ENCODE data around the gene NYAP1. TPM values are rescaled to one million over a fixed set of nuclear protein-coding genes. Genes with fewer than 3 reads are reported as not detected.

Gene NYAP1
- 0.59 and 0.94 TPM in 2 replicates for total RNA-seq

DNA sequence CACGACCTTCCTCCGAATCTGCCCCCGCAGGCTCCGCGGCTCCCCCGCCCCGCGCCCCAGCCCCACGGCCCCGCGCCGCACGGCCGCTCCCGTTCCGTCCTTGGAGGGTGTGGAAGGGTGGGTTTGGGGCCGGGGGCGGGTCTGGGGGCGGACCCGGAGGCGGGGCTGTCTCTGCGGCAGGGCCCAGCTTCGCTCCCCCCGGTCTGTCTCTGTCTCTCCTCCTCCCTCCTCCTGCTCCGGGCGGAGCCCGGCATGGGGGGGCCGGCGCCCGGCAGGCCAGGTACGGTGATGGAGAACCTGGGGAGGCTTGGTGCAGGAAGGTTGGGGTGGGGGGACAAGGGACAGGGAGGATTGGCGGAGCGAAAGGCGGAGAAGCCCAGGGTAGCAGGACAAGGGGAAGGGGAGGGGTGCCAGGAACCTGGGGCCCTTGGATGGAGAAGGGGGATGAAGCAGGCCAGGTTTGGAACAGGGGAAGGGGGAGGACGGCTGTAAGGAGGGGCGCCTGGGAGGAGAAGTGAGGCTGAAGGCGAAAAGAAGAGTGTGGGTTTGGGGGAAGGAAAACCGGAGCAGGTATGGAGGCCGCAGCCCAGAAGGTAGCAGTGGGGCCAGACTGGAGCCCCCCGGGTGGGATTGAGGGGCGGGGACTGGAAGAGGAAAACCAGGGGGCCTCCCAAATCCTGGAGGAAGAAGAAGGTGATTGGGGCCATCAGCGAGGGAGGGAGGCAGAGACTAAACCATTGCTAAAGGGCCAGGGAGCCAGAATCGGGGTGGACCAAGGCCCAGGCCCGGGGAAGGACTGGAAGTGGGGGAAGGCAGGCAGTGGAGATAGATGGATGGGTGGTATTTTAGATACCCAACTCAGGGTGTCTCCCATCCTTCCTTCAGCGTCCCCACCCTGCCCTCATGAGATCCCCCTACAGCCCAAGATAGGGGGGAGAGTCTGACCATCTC, at the start of gene NYAP1:
NYAP1 (plus strand) TSS at position 206 of the 951 bp plus-strand sequence. CDS start 1,385 bp downstream, outside the sequence.

GRCh38 chr7:100464210-100464660, 19.5 kb upstream of the NYAP1 start, which contains the start of gene SPACDR:
SPACDR (minus strand) TSS chr7:100464260; CDS start chr7:100464025, 235 bp downstream.

DNA sequence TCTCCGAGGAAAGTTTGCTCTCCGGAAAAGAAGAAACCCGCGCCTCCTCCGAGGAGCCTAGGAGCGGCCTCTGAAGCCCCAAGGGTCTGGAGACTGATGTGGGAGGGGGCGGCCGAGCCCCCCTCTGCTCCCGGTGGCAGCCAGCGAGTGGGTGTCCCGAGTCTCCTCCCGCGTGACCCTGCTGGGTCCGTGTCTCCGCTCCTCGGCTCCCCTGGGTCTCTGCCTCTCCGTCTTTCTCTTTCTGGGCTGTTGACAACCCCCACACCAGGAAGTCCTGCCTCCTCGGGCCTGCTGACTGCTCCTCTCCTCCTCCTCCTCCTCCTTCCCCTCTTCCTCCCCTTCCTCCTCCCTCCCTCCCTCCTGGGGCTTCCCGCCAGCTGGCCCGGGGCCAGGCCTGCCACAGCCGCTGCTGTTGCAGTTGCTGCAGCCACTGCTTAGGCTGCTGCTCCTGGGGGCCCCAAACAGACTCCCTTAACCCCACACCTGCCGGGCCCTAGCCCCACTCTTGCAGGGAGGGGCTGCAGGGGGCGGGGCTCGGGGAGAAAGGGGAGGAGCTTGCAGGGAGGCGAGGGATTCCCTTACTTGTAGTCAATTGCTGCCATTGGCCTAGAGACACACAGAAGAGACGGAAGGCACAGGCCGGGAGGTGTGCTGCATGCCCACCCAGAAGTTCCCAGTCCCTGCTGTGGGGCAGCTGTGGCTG, 4.6 kb upstream of the NYAP1 start, which contains the start of gene TSC22D4:
TSC22D4 (minus strand) TSS at position 257 of the 703 bp plus-strand sequence. CDS start 1,176 bp downstream, outside the sequence.

DNA sequence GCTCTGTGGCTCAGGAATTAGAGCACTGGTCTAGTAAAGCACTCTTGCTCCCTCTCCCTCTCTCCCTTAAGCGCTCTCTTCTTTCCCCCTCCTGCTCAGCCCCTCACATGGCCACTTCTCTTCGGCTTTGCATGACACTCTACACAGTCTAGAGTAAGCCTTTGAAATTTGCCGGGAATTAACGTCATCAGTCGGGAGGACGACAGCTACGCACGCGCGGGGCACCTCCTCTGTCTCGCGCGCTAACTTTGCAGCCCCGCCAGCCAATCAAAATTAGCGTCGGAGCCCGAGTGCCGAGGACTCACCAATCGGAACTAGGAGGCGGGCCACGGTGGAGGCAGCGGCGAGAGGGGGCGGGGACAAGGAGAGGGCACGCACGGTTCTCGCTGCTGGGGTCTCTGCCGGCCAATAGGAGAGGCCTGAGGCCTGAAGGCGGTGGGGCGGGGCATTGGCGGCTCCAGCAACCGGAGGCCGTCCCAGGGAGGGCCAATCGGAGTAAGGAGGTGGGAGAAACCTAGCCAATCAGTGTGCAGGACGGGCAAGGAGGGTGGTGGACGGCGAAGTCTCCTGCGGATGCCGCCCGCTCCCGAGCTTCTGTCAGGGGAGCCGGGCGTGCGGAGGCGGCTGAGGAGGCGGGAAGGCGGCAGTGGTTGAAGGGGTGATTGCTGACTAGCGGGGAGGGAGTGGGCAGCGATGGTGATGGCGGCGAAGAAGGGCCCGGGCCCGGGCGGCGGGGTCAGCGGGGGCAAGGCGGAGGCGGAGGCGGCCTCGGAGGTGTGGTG, 55.1 kb downstream of the NYAP1 start, which contains the start of gene AGFG2:
AGFG2 (plus strand) TSS at position 550 of the 782 bp plus-strand sequence; CDS start at position 694, 144 bp downstream.

Other genes with a start within 250 kb of the NYAP1 start
- not detected in 2 replicates for gene SPDYE3, start 176.2 kb upstream of the NYAP1 start, total RNA-seq
- gene PILRB, start 125.8 kb upstream of the NYAP1 start, total RNA-seq, result 3.2 and 6.1 TPM in 2 replicates
- 1.2 TPM in 1 of 2 replicates, not detected in the other for gene PILRA, start 110.4 kb upstream of the NYAP1 start, total RNA-seq
- gene ZCWPW1, start 55.2 kb upstream of the NYAP1 start, total RNA-seq, result 2.1 and 3.2 TPM in 2 replicates
- 28.8 and 29.5 TPM in 2 replicates for gene MEPCE, start 54.1 kb upstream of the NYAP1 start, total RNA-seq
- gene PPP1R35, start 47.4 kb upstream of the NYAP1 start, total RNA-seq, result 7.6 and 8.8 TPM in 2 replicates
- 0.44 and 5.0 TPM in 2 replicates for gene SPACDR, start 19.7 kb upstream of the NYAP1 start, total RNA-seq
- gene TSC22D4, start 4.7 kb upstream of the NYAP1 start, total RNA-seq, result 37.2 and 43.4 TPM in 2 replicates
- gene AGFG2, start 55.3 kb downstream of the NYAP1 start, total RNA-seq, result 17.9 and 35.0 TPM in 2 replicates
- gene SAP25, start 90.0 kb downstream of the NYAP1 start, total RNA-seq, result not detected in 2 replicates
- gene LRCH4, start 102.2 kb downstream of the NYAP1 start, total RNA-seq, result 21.3 and 44.0 TPM in 2 replicates
- gene FBXO24, start 102.4 kb downstream of the NYAP1 start, total RNA-seq, result not detected in 2 replicates
- gene PCOLCE, start 118.4 kb downstream of the NYAP1 start, total RNA-seq, result 692 and 708 TPM in 2 replicates
- gene MOSPD3, start 128.6 kb downstream of the NYAP1 start, total RNA-seq, result 17.6 and 21.9 TPM in 2 replicates
- gene TFR2, start 157.6 kb downstream of the NYAP1 start, total RNA-seq, result 1.4 TPM in 1 of 2 replicates, not detected in the other
- not detected in 2 replicates for gene ACTL6B, start 172.5 kb downstream of the NYAP1 start, total RNA-seq
- gene GNB2, start 189.8 kb downstream of the NYAP1 start, total RNA-seq, result 134 and 160 TPM in 2 replicates
- gene GIGYF1, start 210.3 kb downstream of the NYAP1 start, total RNA-seq, result 9.1 and 11.0 TPM in 2 replicates
- gene POP7, start 222.2 kb downstream of the NYAP1 start, total RNA-seq, result 22.4 and 26.2 TPM in 2 replicates
- not detected in 2 replicates for gene EPO, start 236.5 kb downstream of the NYAP1 start, total RNA-seq
- gene ZAN, start 249.7 kb downstream of the NYAP1 start, total RNA-seq, result not detected in 2 replicates

Data from cardiac ventricle fibroblast (primary cell).